HG03280 (cell line): ENCODE results near the gene IP6K2.
A peak's percentile ranks its signal among the peaks of the same experiment; 100 is the strongest.

Experiments used
- ATAC-seq: cut with Tn5 transposase; IDR thresholded peaks from one replicate; pipeline ENCODE4 v1.9.1; 2021; ENCODE audit warnings: mild to moderate bottlenecking, moderate library complexity; ENCODE audit not compliant: unreplicated experiment

The IP6K2 gene

GRCh38 chr3:48692551-48692950 lies 24.5 kb downstream of the IP6K2 start:
- no peak for ATAC-seq

DNA sequence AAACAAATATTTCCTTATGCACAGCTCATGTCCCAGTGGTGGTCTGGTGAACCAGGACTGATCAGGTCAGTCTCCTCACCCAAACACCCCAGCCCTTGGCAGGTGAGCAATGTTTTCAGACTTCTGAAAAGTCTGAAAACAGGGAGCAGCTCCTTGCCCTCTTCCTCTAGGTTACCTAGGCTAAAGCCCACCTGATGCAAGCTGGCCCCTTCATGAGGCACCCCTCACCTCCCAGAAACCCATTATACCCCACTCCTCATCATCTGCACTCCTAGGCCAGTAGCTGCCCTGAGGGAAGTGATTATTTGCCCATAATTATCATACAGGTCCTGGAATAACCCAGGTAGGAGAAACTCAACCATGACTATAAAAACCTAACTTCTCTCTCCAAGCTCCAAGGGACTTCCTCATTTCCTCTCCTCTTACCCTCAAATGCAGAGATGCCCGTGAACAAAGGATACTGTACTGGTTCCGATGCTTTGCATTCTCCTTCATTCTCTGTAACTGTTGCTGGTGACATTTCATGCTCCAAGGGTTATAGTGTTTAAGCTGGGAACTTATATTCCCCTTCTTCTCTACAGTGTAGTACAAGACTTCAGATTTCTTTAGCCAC lies 26.1 kb downstream of the IP6K2 start:
- ATAC-seq: no peak

GRCh38 chr3:48689384-48689783 lies 27.6 kb downstream of the IP6K2 start:
- no peak for ATAC-seq

DNA sequence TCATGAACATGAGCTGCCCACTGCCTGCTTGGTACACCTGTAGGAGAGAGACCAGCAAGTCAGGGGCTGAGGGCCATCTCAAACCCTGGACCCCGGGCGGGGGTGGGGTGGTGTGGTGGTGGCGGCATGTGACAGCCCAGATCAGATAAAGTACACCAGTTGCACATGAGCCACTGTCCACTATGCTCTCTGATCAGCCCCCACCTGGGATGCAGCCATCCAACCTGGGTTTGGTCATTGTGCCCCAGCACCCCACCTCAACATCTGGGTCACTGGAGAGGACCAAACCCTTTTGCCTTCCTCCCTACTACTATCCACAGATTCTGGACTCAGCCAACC lies 28.3 kb downstream of the IP6K2 start:
- no peak for ATAC-seq

- no peak for ATAC-seq
Observed at GRCh38 chr3:48688032-48688736, 28.8 kb downstream of the IP6K2 start.

DNA sequence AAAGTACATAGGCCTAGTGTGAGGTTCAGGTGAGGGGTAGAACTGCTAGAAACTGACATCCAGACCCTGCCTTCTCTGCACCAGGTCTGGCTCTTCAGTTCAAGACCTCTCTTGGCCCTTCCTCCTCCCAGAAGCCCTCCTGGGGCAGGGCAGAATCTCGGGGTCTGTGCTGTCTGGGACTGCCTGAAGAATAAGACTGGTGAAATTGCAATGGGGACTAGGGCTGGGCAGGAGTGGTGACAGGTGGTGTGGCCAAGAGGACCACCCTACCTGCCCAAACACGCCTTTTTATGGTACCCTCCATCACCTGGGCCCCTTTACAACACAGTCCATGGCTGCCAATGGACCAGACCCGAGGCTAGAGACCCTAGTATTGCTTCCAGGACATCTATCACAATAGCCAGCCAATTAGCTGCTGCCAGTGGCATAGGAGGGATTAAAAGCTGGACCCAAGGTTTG lies 29.8 kb downstream of the IP6K2 start:
- no peak for ATAC-seq

DNA sequence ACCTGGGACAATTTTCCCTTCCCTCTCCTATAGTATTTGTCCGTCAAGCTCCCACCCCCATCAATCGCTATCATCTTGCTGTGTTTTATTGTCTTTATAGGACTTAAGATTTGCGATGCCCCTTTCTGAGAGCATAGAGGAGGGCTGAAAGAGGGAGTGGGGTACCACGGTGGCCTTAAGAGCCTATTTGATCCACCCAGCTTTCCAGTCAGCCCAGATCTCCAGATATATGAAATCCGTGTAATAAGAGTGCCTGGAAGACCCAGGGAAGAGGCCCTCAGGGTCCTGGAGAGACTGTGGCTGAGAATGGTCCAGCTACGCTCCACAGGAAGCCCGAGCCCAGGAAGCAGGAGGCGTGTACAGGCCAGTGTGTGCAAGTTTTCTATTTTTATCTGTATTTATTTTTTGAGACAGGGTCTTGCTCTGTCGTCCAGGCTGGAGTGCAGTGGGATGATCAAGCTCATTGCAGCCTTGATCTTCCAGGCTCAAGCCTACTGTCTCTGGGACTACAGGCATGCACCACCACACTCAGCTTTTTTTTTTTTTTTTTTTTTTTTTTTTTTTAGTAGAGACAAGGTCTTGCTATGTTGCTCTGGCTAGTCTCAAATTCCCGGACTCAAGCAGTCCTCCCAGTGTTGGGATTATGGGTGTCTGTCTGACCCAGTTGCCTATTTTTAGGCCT lies 30.3 kb downstream of the IP6K2 start:
- no peak for ATAC-seq

DNA sequence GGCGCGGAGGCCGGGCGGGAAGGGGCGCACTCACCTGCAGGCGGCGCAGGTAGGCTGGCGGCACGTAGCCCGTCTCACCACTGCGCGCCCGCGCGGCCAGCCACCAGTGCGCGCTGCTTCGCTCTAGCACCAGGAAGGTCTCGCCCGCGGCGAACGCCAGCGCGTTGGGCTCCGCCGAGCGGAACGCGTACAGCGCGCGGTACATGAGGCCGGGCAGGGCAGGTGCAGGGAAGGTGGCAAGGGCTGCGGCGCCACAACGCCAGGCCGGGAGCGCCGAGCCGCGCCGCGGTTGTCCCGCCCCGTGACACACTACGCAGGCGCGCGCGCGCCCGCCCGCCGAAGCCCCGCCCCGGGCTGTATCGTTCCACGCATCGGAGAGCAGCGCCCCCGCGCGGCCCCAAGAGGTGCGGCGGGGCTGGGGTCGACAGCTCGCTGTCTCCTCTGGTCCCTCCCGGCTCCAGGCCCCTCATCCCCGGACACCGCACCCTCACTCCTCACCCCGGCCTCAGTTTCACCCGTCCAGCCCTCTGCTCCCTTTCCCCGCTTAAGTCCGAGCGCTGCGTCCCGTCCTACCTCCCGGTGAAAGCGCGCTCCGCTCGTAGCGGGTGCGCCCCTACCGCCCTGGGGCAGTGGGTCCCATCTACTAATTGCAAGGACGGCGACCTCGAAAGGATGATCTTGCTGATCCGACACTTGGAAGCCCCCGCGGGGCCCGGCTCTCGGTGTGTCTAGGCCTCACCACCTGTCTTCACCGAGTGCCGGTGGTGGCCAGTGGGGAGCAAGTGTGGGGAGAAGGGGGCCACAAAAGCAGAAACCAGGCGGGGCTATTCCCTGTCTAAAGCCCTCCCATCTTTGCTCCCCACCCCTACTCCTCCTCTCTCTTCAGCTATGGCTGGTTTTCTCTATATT lies 31.2 kb downstream of the IP6K2 start, which contains the start of gene NCKIPSD:
Gene NCKIPSD (minus strand): TSS at position 313 of the 909 bp plus-strand sequence. CDS start 108 bp downstream, at position 205.
- peak; percentile 82 for ATAC-seq

DNA sequence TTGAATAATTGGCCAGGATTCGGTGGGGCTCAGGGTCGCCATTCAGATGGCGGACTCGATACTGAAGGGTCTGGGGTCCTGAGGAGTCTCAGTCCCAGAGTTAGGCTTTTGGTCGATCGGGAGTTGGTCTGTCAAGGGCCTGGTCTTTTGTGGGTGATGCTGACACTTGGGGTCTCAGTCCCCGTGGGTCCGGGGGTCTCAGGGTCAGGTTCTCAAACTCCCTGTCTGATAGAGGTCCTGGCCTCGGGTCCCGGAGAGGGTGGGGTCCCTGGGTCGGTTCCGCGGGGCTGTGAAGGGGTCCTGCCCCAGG lies 31.8 kb downstream of the IP6K2 start:
- no peak for ATAC-seq

DNA sequence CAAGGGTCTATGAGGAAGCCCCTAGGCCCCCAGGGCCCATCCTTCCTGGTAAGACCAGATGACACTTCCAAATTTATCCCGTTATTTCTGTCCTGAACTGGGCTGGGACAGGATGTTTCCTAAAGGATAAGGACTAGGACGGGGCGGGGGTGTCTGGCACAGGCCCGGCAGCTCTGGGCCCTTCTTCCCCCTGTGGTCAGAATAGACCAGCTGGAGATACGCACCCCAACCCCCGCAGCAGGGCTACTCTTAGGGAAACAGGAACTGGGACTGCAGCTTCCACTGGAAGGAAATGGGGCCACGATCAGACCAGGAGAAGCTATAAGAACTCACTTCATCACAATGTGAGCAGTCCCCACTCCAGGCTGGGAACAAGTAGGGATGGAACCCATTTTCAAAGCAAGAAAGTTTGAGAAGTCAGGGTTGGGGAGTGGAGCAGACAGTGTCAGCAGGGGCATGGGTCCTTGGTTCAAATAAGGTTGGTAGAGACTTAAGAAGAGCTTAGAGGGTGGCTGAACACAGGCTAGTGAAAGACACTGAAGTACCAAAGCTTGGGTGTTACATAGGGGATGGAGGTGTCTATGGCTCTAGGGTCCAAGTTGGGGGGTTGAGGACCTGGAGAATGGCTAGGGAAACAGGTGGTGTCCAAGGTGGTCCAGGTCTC lies 32.4 kb downstream of the IP6K2 start:
- no peak for ATAC-seq

DNA sequence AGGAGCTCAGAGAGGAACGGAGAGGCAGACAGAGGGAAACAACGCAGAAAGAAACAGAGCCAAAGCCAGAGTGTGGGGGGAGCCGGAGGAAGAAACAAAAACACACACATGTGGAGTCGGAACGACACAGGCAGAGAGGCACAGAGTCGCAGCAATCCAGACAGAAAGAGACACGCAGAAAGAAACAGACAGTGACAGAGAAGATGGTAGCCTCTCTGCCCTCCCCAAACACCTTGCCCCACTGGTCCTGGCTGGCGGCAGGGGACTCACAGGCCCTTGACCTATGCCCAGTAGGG lies 33.0 kb downstream of the IP6K2 start:
- no peak for ATAC-seq

DNA sequence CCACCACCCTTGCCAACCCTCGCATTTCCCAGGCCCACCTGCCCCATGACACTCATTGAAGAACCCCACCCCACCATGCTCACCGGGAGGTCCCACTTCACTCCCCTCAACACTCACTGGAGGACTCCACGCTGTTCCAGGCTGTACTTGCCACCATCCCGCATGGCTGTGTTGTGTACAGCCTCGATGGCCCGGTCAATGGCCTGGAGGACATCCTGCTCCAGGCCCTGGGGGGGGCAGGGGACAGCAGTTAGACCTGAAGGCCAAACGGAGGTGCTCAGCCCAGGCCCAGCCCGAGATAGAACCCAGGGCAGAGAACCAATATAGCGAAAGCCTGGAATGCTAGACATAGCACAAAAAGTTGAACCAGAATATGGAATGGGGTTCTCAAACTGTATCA lies 34.2 kb downstream of the IP6K2 start:
- ATAC-seq: no peak

GRCh38 chr3:48681974-48682610 lies 34.9 kb downstream of the IP6K2 start:
- no peak for ATAC-seq

DNA sequence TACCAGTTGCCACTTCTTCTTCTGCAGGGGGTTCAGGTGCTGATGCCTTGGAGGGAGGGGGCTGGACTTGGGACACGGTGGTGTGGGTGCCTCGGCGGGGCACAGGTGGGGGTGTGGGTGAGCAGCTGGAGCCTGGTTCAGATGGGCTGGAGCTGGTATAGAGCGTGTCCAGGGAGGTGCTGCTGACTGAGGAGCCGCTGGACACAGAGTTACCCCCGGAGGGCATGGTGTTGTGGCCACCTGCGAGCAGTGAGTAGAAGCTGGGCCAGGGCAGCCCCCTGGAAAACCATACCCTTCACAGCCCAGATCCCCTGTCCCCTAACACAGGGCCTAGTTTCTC lies 35.5 kb downstream of the IP6K2 start:
- ATAC-seq: no peak

DNA sequence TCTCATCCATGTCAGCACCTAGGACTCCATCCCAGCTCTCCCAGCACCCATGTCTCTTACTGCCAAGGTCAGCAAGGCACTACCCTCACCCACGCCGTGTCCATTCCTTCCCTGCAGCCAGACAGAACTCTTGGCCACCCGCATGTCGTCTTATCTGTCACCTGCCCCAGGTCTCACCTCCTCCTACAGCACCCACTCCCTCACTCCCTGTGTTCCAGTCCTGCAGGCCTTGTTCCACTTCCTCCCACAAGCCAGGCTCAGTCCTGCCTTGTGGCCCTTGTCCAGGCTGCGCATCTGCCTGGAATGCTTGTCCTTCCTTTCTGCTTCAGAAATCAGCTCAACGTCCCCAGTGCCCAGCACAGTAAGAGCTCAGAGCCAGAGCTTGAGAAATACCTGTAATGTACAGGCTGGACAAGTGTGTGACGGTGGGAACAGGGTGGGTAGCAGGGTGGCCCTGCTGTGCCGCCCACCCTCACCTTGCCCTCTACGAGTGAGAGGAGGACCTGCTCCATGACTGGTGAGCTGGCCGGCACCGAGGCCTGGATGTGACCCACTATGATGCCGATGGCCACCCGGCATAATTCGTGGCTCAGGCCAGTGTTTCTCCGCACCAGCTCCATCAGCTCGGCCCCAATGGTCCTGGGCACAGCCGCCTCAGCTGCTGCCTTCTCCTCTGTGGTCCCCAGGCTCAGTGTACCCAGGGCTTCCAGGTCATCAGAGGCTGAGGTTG lies 36.0 kb downstream of the IP6K2 start:
- no peak for ATAC-seq

- ATAC-seq: no peak
Observed at GRCh38 chr3:48679411-48680391, 37.3 kb downstream of the IP6K2 start.

DNA sequence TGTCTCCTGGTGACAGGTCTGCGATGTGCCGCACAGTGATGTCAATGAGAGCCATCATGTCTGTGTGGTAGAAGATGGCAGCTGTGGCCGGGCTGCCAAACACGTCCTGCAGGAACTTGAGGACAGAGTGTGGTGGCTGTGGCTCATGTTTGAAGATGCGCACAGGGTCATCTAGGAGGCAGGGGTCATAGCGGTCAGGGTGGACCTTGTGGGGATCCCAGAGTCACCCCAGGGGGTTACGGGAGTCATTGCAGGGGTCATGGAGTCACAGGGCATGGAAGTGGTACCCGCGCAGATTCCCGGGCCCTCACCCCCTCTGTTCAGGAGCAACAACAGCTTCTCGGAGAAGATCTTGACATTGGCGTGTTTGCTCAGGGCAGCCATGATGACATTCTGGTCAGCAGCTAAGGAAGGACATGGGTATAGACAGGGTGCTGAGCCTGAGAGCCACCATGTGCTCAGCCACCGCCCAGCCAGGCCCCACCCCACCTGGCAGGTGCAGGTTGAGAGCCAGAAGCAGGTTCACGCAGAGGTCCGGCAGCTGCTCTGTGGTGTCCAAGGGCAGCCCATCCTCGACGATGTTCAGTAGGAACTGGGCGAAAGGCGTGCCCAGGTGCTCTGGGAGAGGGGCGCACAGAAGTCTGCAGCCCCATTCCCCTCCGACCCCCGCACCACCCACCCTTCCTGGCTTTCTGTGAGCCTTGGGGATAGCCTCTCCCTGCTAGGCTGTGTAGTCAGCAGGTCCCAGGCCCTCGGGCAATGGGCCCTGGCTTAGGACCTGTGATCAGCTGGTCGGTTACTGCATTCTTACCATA lies 38.2 kb downstream of the IP6K2 start:
- ATAC-seq: no peak

DNA sequence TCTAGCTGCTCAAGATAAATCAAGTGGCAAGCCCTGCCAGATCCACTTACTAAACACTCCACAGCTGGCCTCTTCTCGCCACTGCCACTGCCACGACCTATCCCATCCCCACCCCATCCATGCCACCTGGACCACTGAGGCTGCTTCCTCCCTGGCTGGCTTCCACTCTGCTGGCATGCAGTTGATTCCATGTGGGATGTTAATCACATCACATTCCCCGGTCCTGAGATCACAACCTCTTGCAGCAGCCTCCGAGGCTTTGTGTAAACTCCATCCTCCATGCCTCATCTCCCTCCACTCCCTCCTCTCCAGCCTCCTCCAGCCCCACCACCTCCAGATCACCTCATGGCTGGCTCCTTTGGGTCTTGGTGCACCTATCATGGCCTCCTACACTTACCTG lies 39.0 kb downstream of the IP6K2 start:
- ATAC-seq: no peak
